H1 (cell line): ENCODE results near the gene CHRNA5. TPM values are rescaled to one million over a fixed set of nuclear protein-coding genes. Genes with fewer than 3 reads are reported as not detected.

ENCODE experiments used
- CTCF ChIA-PET: fragments of 300-600 bp; sonication (Branson Sonifier 250); formaldehyde crosslinking; loops from one replicate; lab custom pipeline; 2021; ENCODE audit not compliant: partially characterized antibody; lab: Charles Lee
- POLR2A ChIA-PET: fragments of 300-600 bp; sonication (Branson Sonifier 250); formaldehyde crosslinking; loops from one replicate; lab custom pipeline; 2021; ENCODE audit warnings: inconsistent platforms; ENCODE audit not compliant: partially characterized antibody; lab: Charles Lee
- DNase-seq, 2 experiments: peaks; one replicate each; pipeline versions ENCODE4 v3.0.0 to v3.0.0-alpha.2; 2010 to 2022; ENCODE audit warnings: low spot score in 2 of 2, low read depth in 1 of 2, mixed read lengths in 1 of 2
- FAIRE-seq: peaks from 2 replicates; lab custom pipeline; 2011; peaks lifted over from hg19 to GRCh38; lab: Jason Lieb, UNC
- H2AFZ ChIP-seq: 2 replicates; pipeline ENCODE4 v1.8.1; 2012; ENCODE audit warnings: low read length, inconsistent platforms
- H2AK5ac ChIP-seq: 2 replicates; pipeline ENCODE4 v1.6.1; 2013; ENCODE audit warnings: low read depth, low read length
- H2BK120ac ChIP-seq: replicated peaks from 2 replicates; pipeline ENCODE3; 2013; ENCODE audit warnings: low read depth, low read length, inconsistent platforms
- H2BK12ac ChIP-seq: 2 replicates; pipeline ENCODE4 v1.6.1; 2013; ENCODE audit warnings: low read depth, low read length
- H2BK15ac ChIP-seq: 2 replicates; pipeline ENCODE4 v1.6.1; 2013; ENCODE audit warnings: low read length
- H2BK20ac ChIP-seq: 2 replicates; pipeline ENCODE4 v1.6.1; 2013; ENCODE audit warnings: low read length
- H2BK5ac ChIP-seq: 2 replicates; pipeline ENCODE4 v1.6.1; 2013; ENCODE audit warnings: low read depth, low read length
- H3K14ac ChIP-seq: 2 replicates; pipeline ENCODE4 v1.6.1; 2013; ENCODE audit warnings: inconsistent platforms; ENCODE audit not compliant: insufficient read length
- H3K18ac ChIP-seq: 2 replicates; pipeline ENCODE4 v1.6.1; 2013; ENCODE audit warnings: low read length; ENCODE audit errors: extremely low read depth
- H3K23ac ChIP-seq: 2 replicates; pipeline ENCODE4 v1.6.1; 2013; ENCODE audit warnings: inconsistent platforms; ENCODE audit not compliant: insufficient read length
- H3K23me2 ChIP-seq: 2 replicates; pipeline ENCODE4 v1.6.1; 2013; ENCODE audit warnings: low read depth, low read length
- H3K27ac ChIP-seq: 2 replicates; pipeline ENCODE4 v1.6.1; 2011; ENCODE audit warnings: low read depth, low read length, inconsistent platforms
- H3K27me3 ChIP-seq, 4 experiments: replicated peaks in 1 of 4; 1 replicate in 1 of 4; 2 replicates in 3 of 4; pipeline versions ENCODE4 v1.6.1 to v1.8.1; 2011 to 2013; ENCODE audit warnings: low read length in 3 of 4, mild to moderate bottlenecking in 3 of 4, inconsistent platforms in 2 of 4, mixed read lengths in 2 of 4, moderate library complexity in 1 of 4; ENCODE audit not compliant: control insufficient read depth in 3 of 4, insufficient read depth in 3 of 4; ENCODE audit errors: extremely low read depth in 1 of 4
- H3K36me3 ChIP-seq, 4 experiments: 2 replicates each; pipeline versions ENCODE4 v1.6.1 to v1.8.1; 2011 to 2013; ENCODE audit warnings: mild to moderate bottlenecking in 4 of 4, low read length in 3 of 4, moderate library complexity in 2 of 4, control low read depth in 1 of 4, inconsistent platforms in 1 of 4; ENCODE audit not compliant: insufficient read depth in 4 of 4, control insufficient read depth in 2 of 4
- H3K4ac ChIP-seq: replicated peaks from 2 replicates; pipeline ENCODE3; 2013; ENCODE audit warnings: low read length, low read depth, mixed read lengths, inconsistent platforms; ENCODE audit not compliant: insufficient read length
- H3K4me1 ChIP-seq, 4 experiments: replicated peaks in 1 of 4; 1 replicate in 1 of 4; 2 replicates in 3 of 4; pipeline versions ENCODE4 v1.6.1 to v1.8.1; 2011 to 2013; ENCODE audit warnings: low read length in 3 of 4, inconsistent platforms in 2 of 4, mixed read lengths in 1 of 4; ENCODE audit not compliant: insufficient read depth in 4 of 4, control insufficient read depth in 3 of 4
- H3K4me2 ChIP-seq, 2 experiments: 2 replicates each; pipeline versions ENCODE4 v1.6.1 to v1.8.1; 2011 to 2013; ENCODE audit warnings: low read depth in 2 of 2, low read length in 2 of 2, control low read depth in 1 of 2, inconsistent platforms in 1 of 2, mild to moderate bottlenecking in 1 of 2; ENCODE audit not compliant: insufficient read depth in 1 of 2
- H3K4me3 ChIP-seq, 4 experiments: fragments of 200-600, 300-600 bp in 1 of 4; sonication (generic), shearing (Covaris generic), sonication (Bioruptor Twin) in 1 of 4; 2 replicates each; pipeline versions ENCODE4 v1.5.1 to v1.8.1; 2011 to 2016; ENCODE audit warnings: low read length in 4 of 4, low read depth in 3 of 4, control low read depth in 2 of 4, inconsistent platforms in 2 of 4, mild to moderate bottlenecking in 2 of 4, mixed read lengths in 1 of 4, moderate library complexity in 1 of 4; ENCODE audit not compliant: insufficient read depth in 2 of 4; ENCODE audit errors: extremely low read depth in 1 of 4
- H3K56ac ChIP-seq: replicated peaks from 2 replicates; pipeline ENCODE3; 2013; ENCODE audit warnings: low read depth, mild to moderate bottlenecking, mixed read lengths, low read length, inconsistent platforms; ENCODE audit not compliant: insufficient read length
- H3K79me1 ChIP-seq: 2 replicates; pipeline ENCODE4 v1.6.1; 2013; ENCODE audit warnings: low read depth, low read length, control low read depth
- H3K79me2 ChIP-seq, 2 experiments: 2 replicates each; pipeline versions ENCODE4 v1.6.1 to v1.8.1; 2012 to 2013; ENCODE audit warnings: low read length in 2 of 2, mild to moderate bottlenecking in 2 of 2, inconsistent platforms in 1 of 2; ENCODE audit not compliant: insufficient read depth in 2 of 2, control insufficient read depth in 1 of 2
- H3K9ac ChIP-seq, 4 experiments: replicated peaks in 1 of 4; 1 replicate in 1 of 4; 2 replicates in 3 of 4; pipeline versions ENCODE4 v1.6.1 to v1.8.1; 2011 to 2013; ENCODE audit warnings: low read depth in 3 of 4, low read length in 3 of 4, control low read depth in 2 of 4, mild to moderate bottlenecking in 2 of 4, moderate library complexity in 2 of 4, inconsistent platforms in 1 of 4; ENCODE audit errors: extremely low read depth in 1 of 4
- H3K9me3 ChIP-seq, 2 experiments: 2 replicates each; pipeline versions ENCODE4 v1.6.1 to v1.8.1; 2012 to 2013; ENCODE audit warnings: mild to moderate bottlenecking in 2 of 2, moderate library complexity in 2 of 2, control low read depth in 1 of 2, inconsistent platforms in 1 of 2, low read depth in 1 of 2, low read length in 1 of 2, mixed read lengths in 1 of 2; ENCODE audit not compliant: insufficient read depth in 2 of 2
- H4K20me1 ChIP-seq, 2 experiments: replicated peaks in 1 of 2; 2 replicates each; pipeline versions ENCODE3 to v1.8.1; 2011 to 2013; ENCODE audit warnings: inconsistent platforms in 2 of 2, low read length in 2 of 2, mild to moderate bottlenecking in 1 of 2; ENCODE audit not compliant: insufficient read depth in 2 of 2, control insufficient read depth in 1 of 2
- H4K5ac ChIP-seq: 2 replicates; pipeline ENCODE4 v1.6.1; 2013; ENCODE audit warnings: low read length, low read depth, mixed read lengths, inconsistent platforms; ENCODE audit not compliant: insufficient read length
- H4K8ac ChIP-seq: 2 replicates; pipeline ENCODE4 v1.8.0; 2013; ENCODE audit warnings: mild to moderate bottlenecking, moderate library complexity, low read length, inconsistent platforms; ENCODE audit not compliant: insufficient read depth; ENCODE audit errors: extremely low read depth
- H4K91ac ChIP-seq: replicated peaks from 2 replicates; pipeline ENCODE3; 2013; ENCODE audit warnings: low read length, mixed read lengths, inconsistent platforms; ENCODE audit not compliant: insufficient read length
- ASH2L ChIP-seq: fragments of 200-600, 300-600 bp; sonication (generic); IDR thresholded peaks from one replicate; pipeline ENCODE4 v1.7.1; 2017; ENCODE audit warnings: low read length
- FOSL1 ChIP-seq: IDR thresholded peaks from 2 replicates; pipeline ENCODE4 v1.6.1; 2011; ENCODE audit warnings: mild to moderate bottlenecking, low read depth, low read length, moderate library complexity; ENCODE audit not compliant: insufficient read depth
- KDM1A ChIP-seq: fragments of 200-600, 300-600 bp; sonication (generic); IDR thresholded peaks from 2 replicates; pipeline ENCODE4 v1.7.1; 2016; ENCODE audit warnings: mild to moderate bottlenecking, low read length, borderline replicate concordance
- RNF2 ChIP-seq: fragments of 200-900, 300-1000 bp; sonication (generic); IDR thresholded peaks from 2 replicates; pipeline ENCODE4 v1.7.1; 2016; ENCODE audit warnings: borderline replicate concordance, low read depth, mild to moderate bottlenecking, antibody characterized with exemption, low read length; ENCODE audit not compliant: poor library complexity, severe bottlenecking; ENCODE audit errors: missing control alignments
- TEAD4 ChIP-seq: IDR thresholded peaks from 2 replicates; pipeline ENCODE4 v1.6.1; 2012; ENCODE audit warnings: low read depth, low read length, inconsistent platforms, mixed read lengths
- ZNF274 ChIP-seq: IDR thresholded peaks from 2 replicates; pipeline ENCODE4 v1.7.0; 2012; ENCODE audit warnings: low read length, borderline replicate concordance; ENCODE audit errors: extremely low read depth
- WGBS, 2 experiments: shearing (Covaris generic) in 1 of 2; methylation state at CpG; one replicate each; pipeline versions ENCODE4 v1.1.6 to v1.1.7; 2013 to 2015; ENCODE audit warnings: low lambda C conversion rate in 2 of 2, mixed read lengths in 2 of 2, inconsistent platforms in 1 of 2, low coverage in 1 of 2, missing lambda C conversion rate in 1 of 2; ENCODE audit not compliant: insufficient replicate concordance in 2 of 2, insufficient coverage in 1 of 2, insufficient read length in 1 of 2; ENCODE audit errors: extremely low coverage in 1 of 2, missing lambda C conversion rate in 1 of 2; 5-methylcytosine and 5-hydroxymethylcytosine counted together
- polyA plus RNA-seq, 7 experiments: library from polyadenylated mRNA; depleted of rRNA in 3 of 7; stranded (reverse) in 5 of 7; unstranded in 2 of 7; fragments of >200 nt in 5 of 7; fragments of 200-250 nt in 2 of 7; gene quantifications; 1 replicate in 5 of 7; 2 replicates in 1 of 7; 4 replicates in 1 of 7; pipeline versions ENCODE4 v1.2.1 to v1.2.3, GENCODE V29; 2011 to 2013; ENCODE audit warnings: missing spikeins in 2 of 7, mixed read lengths in 2 of 7
- total RNA-seq: library from RNA; stranded (reverse); fragmentation: NEBNext Ultra II Directional; extraction: Animal tissue kit (Norgen Biotek cat#: 25700); gene quantifications from 2 replicates; pipeline ENCODE4 v1.2.1, GENCODE V29; 2021
- TF ChIP-seq, protein P1 (sequence below): IDR thresholded peaks from 2 replicates; pipeline ENCODE4 v1.6.1; 2012; ENCODE audit warnings: inconsistent platforms

CHRNA5 gene
- total and polyA plus RNA-seq, 2 of the 8 experiments (the other 6 are each of a cell fraction or from before 2014, with no cell fraction given), result 13.5 to 31.4 TPM

- no peak overlapping the region for H3K18ac ChIP-seq
- no peak for FAIRE-seq
- H4K91ac ChIP-seq, result no peak overlapping the region
- no peak overlapping the region for H4K8ac ChIP-seq
- peaks cover 0 to 3% (median 0%) of the 10 kb centered on the region in 4 experiments; a peak in 1 of 7 replicates for H3K4me1 ChIP-seq
- H3K9ac ChIP-seq, result no peak overlapping the region
- no peak overlapping the region for H2BK120ac ChIP-seq
- peaks cover 0 to 51% of the 10 kb centered on the region in 2 experiments; a peak in 2 of 4 replicates for H3K79me2 ChIP-seq
- H2BK12ac ChIP-seq, result no peak overlapping the region
- H3K14ac ChIP-seq, result no peak overlapping the region
- no peak for DNase-seq
- H2BK5ac ChIP-seq, result no peak overlapping the region
- no peak overlapping the region for H2AK5ac ChIP-seq
- peaks cover 0 to 5% of the 10 kb centered on the region in 2 experiments for H4K20me1 ChIP-seq
- no peak overlapping the region for H2BK20ac ChIP-seq
- POLR2A ChIA-PET, result interaction anchor here (0.5 to 1.4 kb wide), 2 partner anchors 9 to 21 kb away, joined by 3 to 4 read pairs; partner anchors contain the start of gene CHRNA5
- H3K23me2 ChIP-seq, result no peaks in the 10 kb centered on the region
- no peaks in the 10 kb centered on the region; a peak in 1 of 8 replicates for H3K36me3 ChIP-seq
- H2AFZ ChIP-seq, result no peak overlapping the region
- H2BK15ac ChIP-seq, result no peak overlapping the region
- CTCF ChIA-PET, result interaction anchor here (1.2 to 1.5 kb wide), 3 partner anchors 9 to 135 kb away, joined by 3 to 4 read pairs (median 4); partner anchors contain the start of gene CHRNA5
- H3K79me1 ChIP-seq, result no peaks in the 10 kb centered on the region; the same call in 1 of the 2 replicates
- TF ChIP-seq ASH2L, result no peak
- no peak for TF ChIP-seq FOSL1
- TF ChIP-seq ZNF274, result no peak
- TF ChIP-seq RNF2, result no peak
- TF ChIP-seq, protein P1, sequence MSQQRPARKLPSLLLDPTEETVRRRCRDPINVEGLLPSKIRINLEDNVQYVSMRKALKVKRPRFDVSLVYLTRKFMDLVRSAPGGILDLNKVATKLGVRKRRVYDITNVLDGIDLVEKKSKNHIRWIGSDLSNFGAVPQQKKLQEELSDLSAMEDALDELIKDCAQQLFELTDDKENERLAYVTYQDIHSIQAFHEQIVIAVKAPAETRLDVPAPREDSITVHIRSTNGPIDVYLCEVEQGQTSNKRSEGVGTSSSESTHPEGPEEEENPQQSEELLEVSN, result no peak
- TF ChIP-seq TEAD4, result no peak
- TF ChIP-seq KDM1A, result no peak
- H3K9me3 ChIP-seq, result no peaks in the 10 kb centered on the region
- no peak overlapping the region for H3K23ac ChIP-seq
- no peak overlapping the region for H4K5ac ChIP-seq
- H3K27ac ChIP-seq, result no peak overlapping the region
- no peak overlapping the region for H3K4me2 ChIP-seq
- no peak overlapping the region for H3K4ac ChIP-seq
- no peak overlapping the region for H3K4me3 ChIP-seq
- no peaks in the 10 kb centered on the region for H3K27me3 ChIP-seq
- WGBS, 2 experiments, result 100% methylated on average over 1 of the region's 1 CpG; no CpG with 5 or more reads in 1 of the 2 experiments
- H3K56ac ChIP-seq, result no peak overlapping the region
Observed at GRCh38 chr15:78574944-78575343, 9.6 kb downstream of the CHRNA5 start.
